T-helper 17 cell (primary cell): ENCODE data around the gene SORBS2. TPM values are rescaled to one million over a fixed set of nuclear protein-coding genes. Genes with fewer than 3 reads are reported as not detected.

Source experiments
- ATAC-seq: fragments of 150-1000 bp; cut with Tn5 transposase; 2 replicates; pipeline ENCODE4 v1.10.0; 2021; ENCODE audit warnings: mild to moderate bottlenecking, moderate library complexity
- DNase-seq, 3 donors: peaks; one replicate each; pipeline versions ENCODE4 v3.0.0 to v3.0.0-alpha.2; 2020 to 2021
- H3K9me3 ChIP-seq: one replicate; pipeline ENCODE4 v1.7.0; 2013; ENCODE audit warnings: low read length, mild to moderate bottlenecking; ENCODE audit not compliant: control insufficient read depth, poor library complexity, severe bottlenecking
- H3K27ac Mint-ChIP-seq: one replicate; pipeline ENCODE4 v1.8.0; 2022; ENCODE audit warnings: mild to moderate bottlenecking, moderate library complexity, mixed read lengths
- H3K27me3 Mint-ChIP-seq: one replicate; pipeline ENCODE4 v1.8.0; 2022; ENCODE audit warnings: mixed read lengths
- H3K36me3 Mint-ChIP-seq: one replicate; pipeline ENCODE4 v1.8.0; 2022; ENCODE audit warnings: low read depth, mixed read lengths
- H3K4me1 Mint-ChIP-seq: one replicate; pipeline ENCODE4 v1.8.0; 2022; ENCODE audit warnings: mild to moderate bottlenecking, mixed read lengths
- H3K4me3 Mint-ChIP-seq: one replicate; pipeline ENCODE4 v1.8.0; 2022; ENCODE audit warnings: mild to moderate bottlenecking, moderate library complexity, mixed read lengths
- total RNA-seq, 4 donors: library from RNA in 2 of 4; stranded (reverse) in 2 of 4; gene quantifications; one replicate each; pipeline ENCODE4 v1.2.3 and lab custom pipeline; 2022 to 2026

The SORBS2 gene
- total RNA-seq, 2 donors from 2014 or later = 0.07 TPM; not detected in 1

- ATAC-seq = no peak
- Mint-ChIP-seq H3K27me3 (no peaks in the 10 kb centered on the region), H3K4me3 (no peak overlapping the region), H3K36me3 (no peaks in the 10 kb centered on the region), H3K4me1 (no peaks in the 10 kb centered on the region), H3K27ac (no peak overlapping the region)
- DNase-seq = no peak
- no peaks in the 10 kb centered on the region for H3K9me3 ChIP-seq
Observed at GRCh38 chr4:185840201-185840600, 28.2 kb upstream of the SORBS2 start.

GRCh38 chr4:185839770-185840169, 27.8 kb upstream of the SORBS2 start:
- no peak overlapping the region for H3K27ac Mint-ChIP-seq
- no peaks in the 10 kb centered on the region for H3K36me3 Mint-ChIP-seq
- ATAC-seq (no peak), DNase-seq (no peak)
- no peaks in the 10 kb centered on the region for H3K27me3 Mint-ChIP-seq
- H3K9me3 ChIP-seq = no peaks in the 10 kb centered on the region
- no peaks in the 10 kb centered on the region for H3K4me1 Mint-ChIP-seq
- H3K4me3 Mint-ChIP-seq = no peak overlapping the region

GRCh38 chr4:185839194-185839712, 27.3 kb upstream of the SORBS2 start:
- H3K9me3 ChIP-seq = peaks cover under 1% of the 10 kb centered on the region
- DNase-seq (no peak), ATAC-seq (no peak)
- Mint-ChIP-seq H3K4me3 (no peak overlapping the region), H3K36me3 (no peaks in the 10 kb centered on the region), H3K27me3 (peaks cover 2% of the 10 kb centered on the region), H3K27ac (no peak overlapping the region), H3K4me1 (no peaks in the 10 kb centered on the region)

DNA sequence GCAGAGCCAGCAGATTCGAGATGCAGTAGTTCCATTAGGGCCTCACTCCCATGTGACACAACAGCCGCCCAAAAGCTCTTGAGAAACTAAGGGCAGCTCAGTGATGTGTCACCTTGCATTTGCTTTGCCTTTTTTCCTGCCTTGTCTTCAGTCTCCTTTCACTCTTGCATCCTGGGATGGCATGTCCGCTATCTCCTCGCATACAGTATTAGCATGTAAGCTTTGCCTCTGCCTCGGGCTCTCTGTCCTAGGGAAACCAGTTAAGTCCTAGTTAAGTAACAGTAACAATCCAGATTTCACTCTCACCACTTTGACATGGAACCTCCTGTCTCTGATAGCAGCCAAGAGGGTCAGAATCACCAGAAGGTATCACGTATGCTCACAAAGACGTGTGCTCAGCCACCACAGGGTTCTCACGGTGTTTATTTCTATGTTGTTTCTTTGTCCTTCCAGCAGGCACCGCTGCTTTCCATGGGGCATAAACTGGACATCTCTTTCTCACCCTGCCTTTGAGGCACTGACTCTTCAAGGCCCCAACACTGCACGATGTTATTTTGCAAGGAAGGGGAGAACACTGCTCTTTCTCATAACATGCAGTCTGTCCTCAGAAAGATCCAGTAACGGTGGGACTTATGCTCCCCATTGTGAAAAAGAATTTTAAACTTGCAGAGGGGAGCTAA, 26.7 kb upstream of the SORBS2 start:
- Mint-ChIP-seq H3K36me3 (no peaks in the 10 kb centered on the region), H3K4me1 (no peaks in the 10 kb centered on the region), H3K27me3 (peaks cover 6% of the 10 kb centered on the region), H3K27ac (no peak overlapping the region), H3K4me3 (no peak overlapping the region)
- no peak for DNase-seq
- peaks cover 3% of the 10 kb centered on the region for H3K9me3 ChIP-seq
- ATAC-seq = no peak

GRCh38 chr4:185838104-185838452, 26.1 kb upstream of the SORBS2 start:
- no peak overlapping the region for H3K27ac Mint-ChIP-seq
- no peaks in the 10 kb centered on the region for H3K36me3 Mint-ChIP-seq
- H3K4me1 Mint-ChIP-seq = no peaks in the 10 kb centered on the region
- H3K4me3 Mint-ChIP-seq = no peak overlapping the region
- peaks cover 3% of the 10 kb centered on the region for H3K9me3 ChIP-seq
- H3K27me3 Mint-ChIP-seq = peaks cover 6% of the 10 kb centered on the region
- no peak for ATAC-seq
- no peak for DNase-seq

DNA sequence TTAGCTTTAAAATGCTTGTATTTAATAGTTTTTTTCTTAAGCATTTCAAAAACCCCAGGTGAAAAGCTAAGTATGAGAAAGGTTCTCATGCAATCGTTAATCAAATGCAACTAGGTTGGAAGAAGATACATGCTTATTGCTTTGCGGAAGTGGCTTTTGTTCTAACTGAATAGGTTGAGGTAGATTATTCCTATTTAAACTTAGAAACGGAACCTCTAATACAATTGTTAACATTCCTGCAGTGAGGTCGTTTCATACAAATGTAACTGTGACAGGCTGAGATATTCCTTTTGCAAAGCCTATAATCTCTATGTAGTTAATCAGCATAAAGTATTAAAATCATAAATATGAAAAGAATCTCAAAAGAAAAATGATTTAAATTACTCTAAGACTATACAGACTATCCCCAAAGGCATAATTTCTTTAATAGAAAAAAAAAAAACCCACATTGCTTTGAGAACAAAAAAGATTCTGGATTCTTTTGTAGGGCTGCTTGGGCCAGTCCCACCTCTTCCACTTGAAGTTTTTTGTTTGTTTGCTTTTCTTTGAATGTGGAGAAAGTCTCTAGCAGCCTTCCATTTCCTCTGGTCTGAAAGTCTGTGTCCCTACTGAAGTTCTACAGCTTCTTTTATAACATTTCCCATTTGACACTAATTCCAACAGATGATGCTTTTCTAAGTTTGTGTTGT, 25.6 kb upstream of the SORBS2 start:
- DNase-seq = no peak
- Mint-ChIP-seq H3K27ac (no peak overlapping the region), H3K27me3 (peaks cover 6% of the 10 kb centered on the region), H3K36me3 (no peaks in the 10 kb centered on the region), H3K4me3 (no peak overlapping the region), H3K4me1 (no peaks in the 10 kb centered on the region)
- no peak for ATAC-seq
- H3K9me3 ChIP-seq = peaks cover 3% of the 10 kb centered on the region

- H3K4me1 Mint-ChIP-seq = no peaks in the 10 kb centered on the region
Observed at GRCh38 chr4:185836241-185837084, 24.5 kb upstream of the SORBS2 start.

GRCh38 chr4:185835814-185836213, 23.8 kb upstream of the SORBS2 start:
- Mint-ChIP-seq H3K27me3 (peaks cover 6% of the 10 kb centered on the region), H3K4me3 (no peak overlapping the region), H3K27ac (no peak overlapping the region), H3K4me1 (no peaks in the 10 kb centered on the region), H3K36me3 (no peaks in the 10 kb centered on the region)
- no peak for DNase-seq
- no peak for ATAC-seq
- H3K9me3 ChIP-seq = peaks cover 3% of the 10 kb centered on the region

More at GRCh38 chr4:185836241-185837084, 24.5 kb upstream of the SORBS2 start:
- no peaks in the 10 kb centered on the region for H3K36me3 Mint-ChIP-seq
- peaks cover 6% of the 10 kb centered on the region for H3K27me3 Mint-ChIP-seq
- no peak overlapping the region for H3K4me3 Mint-ChIP-seq
- H3K9me3 ChIP-seq = peaks cover 3% of the 10 kb centered on the region
- DNase-seq (no peak), ATAC-seq (no peak)
- no peak overlapping the region for H3K27ac Mint-ChIP-seq

- ATAC-seq = no peak
Observed at GRCh38 chr4:185835336-185835735, 23.3 kb upstream of the SORBS2 start.

DNA sequence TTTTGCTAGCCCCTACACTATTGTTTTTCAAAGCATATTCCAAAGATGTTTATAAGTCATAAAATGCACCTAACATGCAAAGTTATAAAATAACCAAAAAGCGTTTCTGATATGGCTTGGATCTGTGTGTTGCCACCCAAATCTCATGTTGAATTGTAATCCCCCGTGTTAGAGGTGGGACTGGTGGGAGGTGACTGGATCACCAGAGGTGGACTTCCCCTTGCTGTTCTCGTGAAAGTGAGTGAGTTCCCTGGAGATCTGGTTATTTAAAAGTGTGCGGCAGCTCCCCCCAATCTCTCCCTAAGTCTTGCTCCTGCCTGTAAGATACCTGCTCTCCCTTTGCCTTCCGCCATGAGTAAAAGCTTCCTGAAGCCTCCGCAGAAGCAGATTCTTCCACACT, 22.8 kb upstream of the SORBS2 start:
- ATAC-seq (no peak), DNase-seq (no peak)
- peaks cover 3% of the 10 kb centered on the region for H3K9me3 ChIP-seq
- peaks cover 6% of the 10 kb centered on the region for H3K27me3 Mint-ChIP-seq
- no peaks in the 10 kb centered on the region for H3K4me1 Mint-ChIP-seq
- no peak overlapping the region for H3K4me3 Mint-ChIP-seq
- no peak overlapping the region for H3K27ac Mint-ChIP-seq
- no peaks in the 10 kb centered on the region for H3K36me3 Mint-ChIP-seq

More at GRCh38 chr4:185835336-185835735, 23.3 kb upstream of the SORBS2 start:
- no peaks in the 10 kb centered on the region for H3K4me1 Mint-ChIP-seq
- H3K9me3 ChIP-seq = peaks cover 3% of the 10 kb centered on the region
- no peak overlapping the region for H3K27ac Mint-ChIP-seq
- H3K36me3 Mint-ChIP-seq = no peaks in the 10 kb centered on the region
- no peak overlapping the region for H3K4me3 Mint-ChIP-seq
- peaks cover 6% of the 10 kb centered on the region for H3K27me3 Mint-ChIP-seq
- DNase-seq = no peak

GRCh38 chr4:185834088-185834487, 22.1 kb upstream of the SORBS2 start:
- H3K4me3 Mint-ChIP-seq = no peak overlapping the region
- ATAC-seq = no peak
- DNase-seq = no peak
- H3K4me1 Mint-ChIP-seq = no peaks in the 10 kb centered on the region
- no peaks in the 10 kb centered on the region for H3K36me3 Mint-ChIP-seq
- H3K27me3 Mint-ChIP-seq = peaks cover 6% of the 10 kb centered on the region
- peaks cover 3% of the 10 kb centered on the region for H3K9me3 ChIP-seq
- no peak overlapping the region for H3K27ac Mint-ChIP-seq

GRCh38 chr4:185833055-185833598, 21.1 kb upstream of the SORBS2 start:
- ATAC-seq = no peak
- H3K4me3 Mint-ChIP-seq = no peak overlapping the region
- H3K9me3 ChIP-seq = peaks cover 3% of the 10 kb centered on the region
- no peaks in the 10 kb centered on the region for H3K36me3 Mint-ChIP-seq
- no peak overlapping the region for H3K27ac Mint-ChIP-seq
- no peak for DNase-seq
- peaks cover 6% of the 10 kb centered on the region for H3K27me3 Mint-ChIP-seq
- no peaks in the 10 kb centered on the region for H3K4me1 Mint-ChIP-seq
